Colon (tissue), 2 donors: ENCODE measurements around the gene TRAPPC3.

Experiments used
- FAIRE-seq: peaks from 2 replicates; lab custom pipeline; 2012; peaks lifted over from hg19 to GRCh38; lab: Jason Lieb, UNC
- donor health status: control.
- donor health status: control.

The TRAPPC3 gene

DNA sequence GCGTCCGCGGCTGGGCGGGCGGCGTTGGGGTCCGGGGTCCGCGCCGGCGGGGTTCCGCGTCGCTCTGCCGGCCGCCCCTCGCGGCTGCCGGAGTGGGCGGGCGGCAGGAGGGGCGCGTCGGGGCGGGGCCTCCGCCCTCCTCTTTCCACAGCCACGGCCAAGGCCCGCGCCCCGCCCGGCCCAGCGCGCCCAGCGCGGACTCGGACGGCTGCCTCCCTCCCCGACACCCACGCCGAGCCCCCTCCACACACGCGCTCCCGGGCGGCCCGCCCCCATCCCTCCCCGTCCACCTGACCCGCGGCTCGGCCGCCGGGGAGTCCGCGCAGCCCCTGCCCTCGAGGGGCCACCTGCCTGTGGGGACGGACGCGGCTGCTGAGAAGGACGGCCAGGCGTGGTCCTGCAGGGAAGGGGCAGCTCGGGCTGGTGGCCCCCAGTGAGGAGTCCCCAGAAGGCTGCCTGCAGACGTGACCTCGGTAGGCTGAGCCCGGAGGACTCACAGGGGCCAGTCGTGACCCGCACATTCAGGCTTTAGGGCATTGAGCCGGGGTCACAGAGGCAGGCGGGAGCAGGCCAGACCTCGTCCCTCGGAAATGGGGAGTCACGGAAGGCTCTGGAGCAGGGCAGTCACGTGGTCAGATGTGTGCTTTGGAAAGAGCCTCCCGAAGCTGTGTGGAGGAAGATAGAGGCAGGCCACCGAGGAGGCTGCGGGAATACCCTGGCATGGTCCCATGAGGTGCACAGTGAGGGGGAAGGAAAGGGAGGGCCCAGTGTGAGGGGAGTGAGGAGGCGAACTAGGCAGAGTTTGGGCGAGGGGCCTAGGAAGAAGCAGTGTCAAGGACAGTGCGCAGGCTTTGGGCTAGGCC is 23.9 kb downstream of the TRAPPC3 start, which contains the start of gene COL8A2:
Gene COL8A2, minus strand, starts transcription at position 94 of the 863 bp plus-strand sequence. CDS start 24,980 bp downstream, outside the sequence.
- FAIRE-seq, result no peak

DNA sequence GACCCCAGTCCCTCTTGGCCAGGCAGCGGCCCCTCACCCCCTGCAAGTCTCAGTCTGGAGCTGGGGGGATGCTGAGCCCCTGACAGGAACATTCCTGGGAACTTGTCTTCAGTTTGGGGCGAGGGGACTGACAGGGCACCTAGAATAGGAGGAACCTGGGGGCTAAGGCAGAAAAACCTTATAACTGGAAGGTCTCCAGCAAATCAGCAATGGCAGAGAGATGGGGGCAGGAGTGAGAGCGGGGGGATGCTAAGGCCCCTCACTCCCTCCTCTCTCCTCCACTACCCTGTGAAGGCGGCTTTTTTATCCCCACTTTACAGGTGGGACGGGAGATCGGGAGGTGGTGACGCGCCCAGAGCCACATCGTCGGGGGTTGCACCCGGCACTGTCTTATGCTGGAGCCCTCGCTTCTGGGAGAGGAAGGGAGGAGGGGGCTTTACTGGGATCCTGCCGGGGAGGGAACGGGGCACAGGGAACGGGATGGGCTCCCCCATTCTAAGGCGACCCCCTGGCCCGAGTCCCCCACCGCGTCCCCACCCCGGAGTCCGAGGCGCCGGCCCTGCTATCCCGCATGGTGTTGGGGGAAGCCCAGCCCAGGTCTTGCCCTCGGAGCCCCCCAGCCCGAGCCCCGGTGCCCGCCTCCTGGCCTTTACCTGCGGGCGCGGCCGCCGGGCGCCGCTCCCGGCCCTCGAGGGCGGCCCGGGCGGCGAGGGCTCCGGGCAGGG is 24.7 kb downstream of the TRAPPC3 start:
- no peak for FAIRE-seq

DNA sequence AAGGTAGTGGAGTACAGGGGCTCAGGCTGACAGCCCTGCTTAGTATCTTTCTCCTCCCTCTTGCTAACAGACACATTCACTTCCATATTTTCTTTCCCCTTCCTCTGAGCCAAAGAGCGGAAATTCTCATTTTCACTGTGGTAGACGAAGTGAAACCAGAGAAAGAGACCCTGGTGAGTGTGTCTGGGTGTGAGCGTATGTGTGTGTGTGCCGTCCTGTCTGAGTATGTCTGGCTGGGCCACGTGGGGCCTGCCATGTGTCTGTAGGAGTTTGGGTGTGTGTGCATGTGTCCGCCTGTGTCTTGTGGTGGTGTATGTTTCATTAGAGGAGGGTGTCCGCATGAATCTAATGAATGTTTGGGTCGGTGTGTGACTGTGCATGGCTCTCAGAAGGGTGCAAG is 25.9 kb downstream of the TRAPPC3 start:
- no peak for FAIRE-seq

DNA sequence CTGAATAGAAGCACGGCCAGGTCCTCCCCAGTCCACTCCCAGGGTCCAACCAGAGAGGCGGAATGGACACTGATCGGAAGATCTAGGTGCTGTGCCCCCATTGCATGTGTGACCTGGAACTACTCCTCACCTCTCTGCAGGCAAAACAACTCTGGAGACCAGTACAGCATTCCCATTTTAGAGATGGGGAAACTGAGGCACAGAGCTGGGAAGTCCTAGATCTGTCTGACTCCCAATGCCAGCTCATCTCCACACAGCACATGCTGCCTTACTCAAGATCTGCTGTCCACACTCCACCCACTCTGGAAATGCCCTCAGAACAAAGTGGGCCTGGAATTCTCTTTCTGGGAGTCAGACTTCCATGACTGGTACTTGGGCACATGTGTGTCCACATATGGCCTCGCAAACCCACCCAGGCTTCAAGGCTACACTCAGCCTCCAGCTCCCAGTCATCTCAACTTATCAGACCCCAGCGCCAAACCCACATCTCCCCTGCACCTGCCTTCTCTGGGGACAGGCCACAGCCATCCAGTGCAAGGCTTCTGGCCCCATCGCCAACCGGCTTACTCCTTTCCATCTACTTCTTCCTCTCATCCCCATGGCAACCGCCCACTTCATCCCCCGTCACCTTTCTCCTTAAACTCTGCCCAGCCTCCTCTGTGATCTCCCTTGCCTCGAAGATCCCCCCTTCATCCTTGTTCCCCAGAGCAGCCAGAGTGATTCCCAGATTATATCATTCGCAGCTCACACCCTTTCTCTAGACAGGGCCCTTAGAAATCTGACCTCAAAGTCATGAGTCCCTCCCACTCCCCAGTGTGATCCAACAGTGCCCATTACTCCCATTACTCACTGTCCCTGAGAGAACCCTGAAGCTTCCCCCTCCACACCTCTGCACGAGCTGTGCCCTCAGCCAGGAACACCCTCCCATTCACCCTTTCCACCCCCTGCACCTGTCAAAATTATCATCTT is 26.9 kb downstream of the TRAPPC3 start:
- no peak for FAIRE-seq

DNA sequence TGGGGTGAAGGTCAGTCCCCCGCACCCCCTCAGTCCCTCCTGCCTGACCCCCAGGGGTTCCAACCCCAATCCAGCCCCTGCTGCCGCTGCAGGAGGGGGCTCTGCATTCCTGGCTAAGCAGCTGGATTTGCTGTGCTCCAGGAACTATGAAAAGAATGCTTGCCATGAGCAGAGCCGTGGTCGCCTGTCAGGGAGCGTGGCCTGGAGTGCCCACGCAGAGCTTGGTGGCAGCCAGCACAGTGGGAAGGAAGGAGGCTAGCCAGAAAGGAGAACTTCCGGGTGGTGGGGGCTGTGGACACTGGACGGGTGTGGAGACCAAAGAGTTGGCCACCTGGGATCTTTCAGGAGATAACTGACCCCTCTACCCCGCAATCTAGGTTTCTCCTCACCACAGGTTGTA is 29.8 kb downstream of the TRAPPC3 start:
- no peak for FAIRE-seq

DNA sequence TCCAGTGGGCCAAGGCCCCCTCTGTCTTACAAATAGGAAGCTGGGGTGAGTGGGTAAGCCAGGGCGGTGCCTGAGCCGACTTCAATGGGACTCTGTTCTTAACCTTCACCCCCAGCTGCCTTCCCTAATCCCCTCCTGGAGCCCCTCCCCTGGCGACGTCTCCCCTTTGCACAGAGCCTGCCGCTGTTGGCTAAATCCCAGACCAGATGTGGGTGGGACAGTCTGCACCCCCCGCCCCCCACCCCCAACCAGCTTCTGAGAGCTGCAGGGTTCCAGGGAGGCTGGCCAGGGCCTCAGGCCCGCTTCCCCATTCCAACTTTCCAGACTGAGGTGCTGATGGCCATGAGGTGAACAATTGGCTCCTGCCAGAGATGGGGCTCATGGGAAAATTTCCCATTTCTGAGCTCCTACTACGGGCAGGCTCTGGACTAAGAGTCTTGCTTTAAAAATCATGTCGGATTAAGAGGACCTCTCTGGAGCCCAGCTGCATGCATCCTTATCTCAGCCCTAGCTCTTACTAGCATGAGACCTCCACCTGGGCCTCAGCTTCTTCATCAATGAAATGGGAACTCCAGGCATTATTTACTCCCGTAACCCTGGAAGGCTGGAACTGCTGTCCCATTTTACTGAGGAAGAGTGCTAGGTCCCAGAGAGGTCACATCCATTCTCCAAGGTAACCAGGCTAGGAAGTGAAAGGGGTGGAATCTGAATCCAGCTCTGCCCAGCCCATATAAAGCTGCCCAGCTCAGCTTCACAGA is 30.7 kb downstream of the TRAPPC3 start:
- no peak for FAIRE-seq

DNA sequence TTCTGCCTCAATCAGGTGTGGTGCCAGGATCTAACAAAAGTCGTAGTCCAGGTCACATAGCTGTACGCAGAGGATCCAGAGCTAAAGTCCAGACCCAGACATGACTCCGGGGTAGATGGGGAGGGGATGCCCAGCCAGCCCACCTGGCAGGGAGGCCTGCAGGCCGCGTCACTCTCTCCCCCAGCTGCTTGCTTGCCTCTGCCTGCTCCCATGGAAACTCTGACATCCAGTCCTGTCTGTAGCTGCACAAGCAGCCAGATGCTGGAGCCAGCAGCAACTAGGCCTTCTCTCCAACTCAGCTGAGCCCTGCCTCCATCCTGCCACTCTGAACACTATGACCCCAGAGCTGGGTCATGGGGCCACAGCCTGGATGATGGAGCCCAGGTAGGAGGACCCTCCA is 32.4 kb downstream of the TRAPPC3 start:
- no peak for FAIRE-seq

DNA sequence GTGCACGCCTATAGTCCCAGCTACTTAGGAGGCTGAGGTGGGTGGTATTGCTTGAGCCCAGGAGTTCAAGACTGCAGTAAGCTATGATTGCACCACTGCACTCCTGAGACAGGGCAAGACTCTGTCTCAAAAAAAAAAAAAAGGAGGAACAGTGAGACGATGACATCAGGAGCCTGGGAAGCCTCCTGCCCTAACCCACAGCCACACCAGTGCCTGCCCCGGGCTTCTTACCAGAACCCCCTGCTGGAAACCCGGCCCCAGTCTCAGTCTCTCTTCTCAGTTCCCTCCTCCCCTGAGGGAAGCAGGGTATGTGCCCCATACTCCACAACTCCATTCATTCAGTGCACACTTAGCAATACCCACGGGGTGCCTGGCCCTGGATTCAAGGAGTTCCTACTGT is 33.4 kb downstream of the TRAPPC3 start:
- FAIRE-seq, result no peak

DNA sequence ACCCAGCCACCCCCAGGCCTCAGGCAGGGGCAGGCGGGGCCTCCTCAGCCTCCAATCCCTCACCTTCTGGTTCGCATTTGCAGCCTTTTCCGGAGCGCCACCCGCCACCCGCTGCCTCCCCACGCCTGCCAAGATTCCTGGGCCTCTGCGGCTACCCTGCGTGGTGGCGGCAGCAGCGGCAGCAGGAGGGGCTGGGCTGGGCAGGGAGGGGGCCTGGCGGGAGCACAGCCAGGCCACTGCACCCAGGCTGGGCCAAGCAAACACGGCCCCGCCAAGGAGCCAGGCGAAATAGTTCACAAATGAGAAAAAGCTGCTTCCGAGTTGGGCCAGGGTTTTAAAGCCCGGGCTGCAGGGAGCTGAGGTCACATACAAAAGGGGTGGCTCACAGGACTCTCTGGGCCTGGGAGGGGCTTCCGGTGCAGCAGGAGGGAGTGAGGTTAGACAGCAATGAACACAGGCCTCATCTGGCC is 34.1 kb downstream of the TRAPPC3 start:
- FAIRE-seq, result no peak

DNA sequence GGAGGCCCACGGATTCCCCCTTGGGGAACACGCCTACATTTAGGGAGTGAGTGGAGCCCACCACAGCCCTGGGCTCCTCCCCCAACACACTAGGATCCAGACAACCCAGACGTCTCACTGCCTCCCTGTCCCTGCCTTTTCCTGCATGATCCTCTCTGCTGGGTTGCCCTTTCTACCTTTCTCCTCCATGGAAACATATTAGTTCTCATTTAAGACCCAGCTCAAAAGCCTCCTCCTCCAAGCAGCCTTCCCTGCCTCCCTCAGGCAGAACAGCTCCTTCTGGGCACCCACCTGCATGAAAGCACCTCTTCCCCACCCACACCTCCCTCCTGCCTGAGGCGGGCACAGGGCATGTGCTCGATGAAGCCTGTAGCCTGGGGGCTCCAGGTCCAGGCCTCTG is 34.9 kb downstream of the TRAPPC3 start:
- FAIRE-seq, result no peak

DNA sequence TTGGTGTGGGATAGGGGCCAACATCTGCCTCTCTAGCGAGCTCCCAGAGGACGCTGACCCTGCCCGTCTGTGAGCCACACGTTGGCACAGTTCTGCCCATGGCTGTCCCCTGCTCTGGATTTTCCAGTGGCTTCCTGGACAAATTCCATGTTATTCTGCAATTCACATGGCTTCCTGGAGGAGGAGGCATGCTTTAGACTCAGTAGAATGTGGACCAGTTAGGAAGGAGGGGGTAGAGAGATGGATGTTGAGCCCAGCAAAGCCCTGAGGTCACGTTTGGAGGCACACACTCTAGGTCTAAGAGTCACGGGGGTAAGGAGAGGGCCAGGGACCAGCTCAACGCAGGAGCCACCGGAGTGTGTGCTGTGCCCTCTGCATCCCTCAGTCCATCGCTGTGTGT is 36.5 kb downstream of the TRAPPC3 start:
- no peak for FAIRE-seq

DNA sequence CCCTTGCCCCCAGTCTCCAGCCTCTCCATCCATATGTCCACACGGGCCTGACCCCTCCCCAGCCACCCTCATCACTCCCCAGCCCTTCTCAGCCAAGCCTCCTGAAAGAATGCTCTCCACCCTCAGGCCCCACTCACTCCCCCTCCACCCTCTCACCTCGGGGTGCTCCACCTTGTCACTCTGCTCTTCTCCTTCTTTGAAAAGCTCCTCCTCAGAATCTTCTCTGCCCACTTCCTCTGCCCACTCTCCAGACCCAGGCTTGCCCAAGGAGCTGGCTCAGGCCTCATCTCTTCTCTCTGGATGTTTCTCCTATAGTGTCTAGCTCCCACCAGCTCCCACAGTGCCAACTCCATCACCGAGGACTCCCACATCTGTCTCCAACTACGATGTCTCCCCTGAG is 38.1 kb downstream of the TRAPPC3 start:
- FAIRE-seq, result no peak

DNA sequence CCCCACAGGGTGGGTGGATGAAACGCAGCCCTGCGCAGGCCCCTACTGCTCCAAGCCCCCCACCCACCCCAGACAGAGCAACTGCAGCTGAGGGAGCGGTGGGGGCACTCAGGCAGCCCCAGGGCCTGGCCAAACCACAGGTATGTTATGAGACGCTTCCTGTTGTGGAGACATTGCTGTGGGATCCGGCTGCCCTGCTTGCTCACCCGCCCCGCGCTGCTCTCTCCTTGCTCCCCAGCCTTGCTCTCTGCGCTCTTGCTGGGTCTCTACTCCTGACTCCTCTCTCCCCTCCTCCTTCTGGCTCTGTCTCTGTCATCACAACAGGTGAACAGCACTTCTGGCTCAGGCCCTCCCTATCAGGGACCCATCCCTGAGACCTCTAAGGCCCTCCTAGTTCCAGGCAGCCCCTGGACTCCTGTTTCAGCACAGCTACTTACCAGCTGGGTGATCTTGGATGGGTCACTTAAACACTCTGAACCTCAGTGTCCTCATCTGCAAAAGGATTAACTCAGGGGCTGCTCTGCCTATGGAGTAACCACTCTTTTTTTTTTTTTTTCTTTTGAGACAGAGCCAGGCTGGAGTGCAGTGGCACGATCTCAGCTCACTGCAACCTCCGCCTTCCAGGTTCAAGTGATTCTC is 40.1 kb downstream of the TRAPPC3 start:
- FAIRE-seq, result no peak

DNA sequence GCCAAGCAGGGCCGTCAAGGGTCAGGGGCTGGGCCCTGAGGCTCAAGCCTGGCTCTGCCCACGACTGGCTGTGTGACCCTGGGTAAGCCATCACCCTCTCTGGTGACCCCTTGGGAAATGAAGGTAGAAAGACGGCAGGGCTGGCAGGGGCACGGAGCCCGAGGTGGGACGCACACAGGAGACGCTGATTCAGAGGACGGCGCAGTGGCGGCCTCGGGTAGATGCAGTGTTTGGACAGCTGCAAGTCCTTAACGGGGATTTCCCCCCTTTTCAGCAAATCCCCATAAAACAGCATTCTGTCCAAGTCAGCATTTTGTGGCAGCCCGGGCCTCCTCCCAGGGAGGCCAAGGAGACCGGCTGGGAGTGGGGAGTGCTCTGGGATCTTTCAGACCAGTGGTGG is 41.0 kb downstream of the TRAPPC3 start:
- no peak for FAIRE-seq

DNA sequence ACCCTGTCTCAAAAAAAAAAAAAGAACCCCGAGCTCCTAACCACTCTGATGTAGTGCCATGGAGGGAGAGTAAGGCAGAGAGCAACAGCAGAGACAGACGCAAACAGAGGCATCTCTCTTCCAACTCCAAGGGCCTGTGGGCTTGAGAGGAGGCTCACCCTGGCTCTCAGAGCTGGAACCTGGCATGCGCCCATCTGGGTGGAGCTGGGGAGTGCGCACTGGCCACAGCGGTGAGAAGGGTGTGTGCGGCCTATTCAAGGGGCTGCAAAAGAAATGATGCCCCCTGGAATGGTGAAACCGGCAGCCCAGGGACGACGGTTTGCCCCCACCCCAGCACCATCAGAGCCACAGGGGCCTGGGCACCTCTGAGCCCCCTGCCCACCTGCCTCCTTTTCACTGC is 41.9 kb downstream of the TRAPPC3 start:
- no peak for FAIRE-seq

DNA sequence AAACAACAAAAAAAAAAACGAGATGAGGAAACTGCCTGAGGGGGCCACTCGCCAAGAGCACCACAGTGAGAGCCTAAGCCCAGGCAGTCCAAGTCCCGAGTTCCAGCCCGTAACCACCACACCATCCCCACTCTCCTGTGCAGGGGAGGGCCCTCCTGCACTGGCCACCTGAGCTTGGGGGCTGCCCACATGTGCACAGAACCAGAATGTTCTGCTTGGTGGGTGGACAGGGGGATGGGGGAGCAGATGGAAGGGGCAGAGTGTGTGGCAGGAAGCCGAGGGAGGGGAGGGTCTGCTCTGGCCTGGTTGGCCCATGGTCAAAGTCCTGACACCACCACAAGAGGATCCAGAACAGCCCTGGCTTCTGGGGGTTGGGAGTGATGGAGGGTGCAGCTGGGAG is 43.0 kb downstream of the TRAPPC3 start:
- FAIRE-seq, result no peak

DNA sequence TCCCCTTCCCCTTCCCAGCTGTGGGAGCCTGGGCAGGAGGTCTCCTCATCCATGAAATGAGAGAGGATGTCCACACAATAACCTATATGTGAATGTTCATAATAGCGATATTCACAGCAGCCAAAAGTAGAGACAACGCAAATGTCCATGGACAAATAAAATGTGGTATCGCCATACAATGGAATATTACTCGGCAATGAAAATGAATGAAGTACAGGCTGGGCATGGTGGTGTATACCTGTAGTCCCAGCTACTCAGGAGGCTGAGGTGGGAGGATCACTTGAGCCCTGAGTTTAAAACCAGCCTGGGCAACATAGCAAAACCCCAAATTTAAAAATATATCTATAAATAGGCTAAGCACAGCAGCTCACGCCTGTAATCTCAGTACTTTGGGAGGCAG is 47.7 kb downstream of the TRAPPC3 start:
- no peak for FAIRE-seq

DNA sequence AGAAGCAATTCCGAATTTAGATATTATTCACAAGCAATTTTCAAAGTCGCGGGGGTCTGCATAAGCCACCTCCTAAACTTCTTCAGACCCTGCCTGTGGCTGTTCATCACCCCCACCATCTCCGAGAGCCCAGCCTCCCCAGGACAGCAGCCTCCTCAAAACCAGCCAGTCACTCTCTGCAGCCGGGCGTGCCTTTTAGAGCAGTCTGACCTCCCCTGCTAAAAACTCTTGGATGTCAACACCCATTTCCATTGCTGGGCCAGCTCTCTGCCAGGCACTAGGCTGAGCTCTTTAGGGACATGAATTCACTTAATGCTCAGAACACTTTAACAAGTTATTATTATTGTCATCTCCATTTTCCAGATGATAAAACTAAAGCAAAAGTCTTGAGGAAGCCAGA is 48.9 kb downstream of the TRAPPC3 start:
- no peak for FAIRE-seq

DNA sequence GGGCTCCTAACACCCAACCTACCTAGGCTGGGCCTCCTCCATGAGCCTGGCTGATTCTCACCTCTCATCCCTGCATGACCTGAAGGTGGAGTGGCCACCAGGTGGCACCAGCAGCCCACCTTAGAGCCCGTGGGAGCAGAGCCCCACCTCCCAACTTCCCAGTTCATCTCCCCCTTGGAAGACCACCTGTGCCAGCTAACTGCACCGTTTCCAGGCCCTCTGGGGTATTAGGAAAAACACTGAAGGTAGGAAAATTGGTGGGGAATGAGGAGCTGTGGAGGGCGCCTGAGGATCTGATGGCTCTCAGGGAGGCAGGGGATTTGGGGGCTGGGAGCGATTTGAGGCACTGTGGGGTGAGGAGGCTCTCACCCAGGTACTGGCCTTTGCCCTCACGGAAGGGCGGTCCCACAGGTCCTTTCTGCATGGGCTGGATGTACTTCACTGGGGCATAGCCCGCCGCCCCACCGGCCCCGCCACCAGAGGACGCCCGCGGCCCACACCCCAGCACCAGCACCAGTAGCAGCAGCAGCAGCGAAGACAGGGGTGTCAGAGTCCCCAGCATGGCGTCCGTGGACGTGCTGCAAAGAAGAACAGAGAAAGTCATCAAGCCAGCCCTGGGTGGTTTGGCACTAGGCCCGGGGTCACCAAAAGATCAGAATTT is 49.5 kb downstream of the TRAPPC3 start:
- no peak for FAIRE-seq

DNA sequence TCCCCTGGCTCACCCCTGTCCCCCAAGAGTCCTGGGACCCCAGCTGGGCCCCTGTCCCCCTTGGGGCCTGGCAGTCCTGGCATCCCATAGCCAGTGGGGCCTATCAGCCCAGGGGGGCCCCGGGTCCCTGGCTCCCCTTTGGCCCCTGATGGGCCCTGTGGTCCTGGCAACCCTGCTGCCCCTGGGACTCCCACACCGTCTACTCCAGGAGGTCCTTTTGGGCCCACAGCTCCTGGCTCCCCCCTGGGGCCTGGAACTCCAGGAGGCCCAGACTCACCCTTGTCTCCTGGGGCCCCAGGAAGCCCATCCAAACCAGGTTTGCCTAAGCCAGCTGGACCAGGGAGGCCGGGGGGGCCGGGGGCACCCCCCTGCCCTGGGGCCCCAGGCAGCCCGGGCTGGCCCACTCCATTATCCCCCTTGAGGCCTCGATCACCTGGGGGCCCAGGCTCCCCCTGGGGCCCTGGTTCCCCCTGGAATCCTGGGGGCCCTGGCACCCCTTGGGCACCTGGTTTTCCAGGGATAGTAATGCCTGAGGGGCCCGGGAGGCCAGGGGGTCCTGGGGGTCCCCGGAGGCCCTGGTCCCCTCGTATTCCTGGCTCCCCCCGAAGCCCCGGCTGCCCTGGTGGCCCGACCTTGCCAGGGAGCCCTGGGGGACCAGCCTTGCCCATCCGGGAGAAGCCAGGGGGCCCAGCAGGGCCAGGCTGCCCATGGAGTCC is 50.5 kb downstream of the TRAPPC3 start:
- no peak for FAIRE-seq
